HepG2 (cell line): Measurements from ENCODE around the gene IP6K3. TPM values are rescaled to one million over a fixed set of nuclear protein-coding genes. Genes with fewer than 3 reads are reported as not detected.

Experiments used
- ETV6 ChIP-seq: sonication (generic); formaldehyde crosslinking; conservative IDR thresholded peaks from 2 replicates; pipeline ENCODE4 v1.4.0; 2020; ENCODE audit warnings: missing genetic modification reagents
- HMGA1 ChIP-seq: sonication (generic); formaldehyde crosslinking; conservative IDR thresholded peaks from 2 replicates; pipeline ENCODE4 v1.4.0; 2020; ENCODE audit warnings: missing genetic modification reagents
- HNRNPLL ChIP-seq: fragments of 200-400 bp; formaldehyde crosslinking; IDR thresholded peaks from 2 replicates; pipeline ENCODE4 v1.6.1; 2017; ENCODE audit warnings: mild to moderate bottlenecking, low read depth, low read length; ENCODE audit not compliant: poor library complexity, severe bottlenecking
- HOXA9 ChIP-seq: sonication (generic); formaldehyde crosslinking; IDR thresholded peaks from 2 replicates; pipeline ENCODE4 v1.8.1; 2022; ENCODE audit warnings: missing genetic modification reagents, mild to moderate bottlenecking, moderate library complexity, borderline replicate concordance
- KDM5A ChIP-seq: fragments of 200-600 bp; sonication (generic); IDR thresholded peaks from 2 replicates; pipeline ENCODE4 v1.7.0; 2018; ENCODE audit warnings: antibody characterized with exemption, mild to moderate bottlenecking, low read length, borderline replicate concordance
- MEF2D ChIP-seq: sonication (generic); formaldehyde crosslinking; IDR thresholded peaks from 2 replicates; pipeline ENCODE4 v1.5.1; 2020; ENCODE audit warnings: mild to moderate bottlenecking, missing genetic modification reagents
- NFE2L1 ChIP-seq: sonication (generic); formaldehyde crosslinking; IDR thresholded peaks from 2 replicates; pipeline ENCODE4 v1.4.0; 2020; ENCODE audit warnings: missing genetic modification reagents, mild to moderate bottlenecking, borderline replicate concordance
- SRSF9 ChIP-seq: fragments of 200-400 bp; formaldehyde crosslinking; IDR thresholded peaks from 2 replicates; pipeline ENCODE4 v1.6.1; 2018; ENCODE audit warnings: borderline replicate concordance, mild to moderate bottlenecking, low read depth, low read length; ENCODE audit not compliant: insufficient read depth, poor library complexity, severe bottlenecking
- ZNF230 ChIP-seq: sonication (generic); formaldehyde crosslinking; IDR thresholded peaks from 2 replicates; pipeline ENCODE4 v1.4.0; 2020; ENCODE audit warnings: mild to moderate bottlenecking, missing genetic modification reagents
- ZNF556 ChIP-seq: sonication (generic); formaldehyde crosslinking; IDR thresholded peaks from 2 replicates; pipeline ENCODE4 v1.4.0; 2020; ENCODE audit warnings: mild to moderate bottlenecking, missing genetic modification reagents, borderline replicate concordance
- polyA plus RNA-seq, 8 experiments: library from polyadenylated mRNA; depleted of rRNA in 3 of 8; stranded (reverse) in 7 of 8; unstranded in 1 of 8; fragments of >200 nt; fragmentation: Illumina TruSeq in 4 of 8; extraction: Trizol in 4 of 8; gene quantifications; 2 replicates each; pipeline versions ENCODE4 v1.2.1 to v1.2.3, GENCODE V29; 2011 to 2016; ENCODE audit warnings: low read depth in 4 of 8, missing spikeins in 1 of 8, mixed read lengths in 1 of 8; ENCODE audit not compliant: insufficient read depth in 1 of 8
- total RNA-seq, 5 experiments: library from RNA; depleted of rRNA; stranded (reverse); fragments of >200 nt; fragmentation: Illumina TruSeq; extraction: Trizol; gene quantifications; 2 replicates each; pipeline ENCODE4 v1.2.3, GENCODE V29; 2016; ENCODE audit warnings: low read depth in 1 of 5
- TF ChIP-seq, protein P1 (sequence below): sonication (generic); formaldehyde crosslinking; IDR thresholded peaks from 2 replicates; pipeline ENCODE4 v1.4.0; 2020; ENCODE audit warnings: mild to moderate bottlenecking, missing genetic modification reagents
- TF ChIP-seq, protein P2 (sequence below): sonication (generic); formaldehyde crosslinking; conservative IDR thresholded peaks from 2 replicates; pipeline ENCODE4 v1.4.0; 2020; ENCODE audit warnings: missing genetic modification reagents
- TF ChIP-seq, protein P3 (sequence below): sonication (generic); formaldehyde crosslinking; IDR thresholded peaks from 2 replicates; pipeline ENCODE4 v1.5.1; 2020; ENCODE audit warnings: mild to moderate bottlenecking, missing genetic modification reagents

The IP6K3 gene
- total and polyA plus RNA-seq, 2 of the 13 experiments (the other 11 are each of a cell fraction or from before 2014, with no cell fraction given) = 0.11 to 0.18 TPM

DNA sequence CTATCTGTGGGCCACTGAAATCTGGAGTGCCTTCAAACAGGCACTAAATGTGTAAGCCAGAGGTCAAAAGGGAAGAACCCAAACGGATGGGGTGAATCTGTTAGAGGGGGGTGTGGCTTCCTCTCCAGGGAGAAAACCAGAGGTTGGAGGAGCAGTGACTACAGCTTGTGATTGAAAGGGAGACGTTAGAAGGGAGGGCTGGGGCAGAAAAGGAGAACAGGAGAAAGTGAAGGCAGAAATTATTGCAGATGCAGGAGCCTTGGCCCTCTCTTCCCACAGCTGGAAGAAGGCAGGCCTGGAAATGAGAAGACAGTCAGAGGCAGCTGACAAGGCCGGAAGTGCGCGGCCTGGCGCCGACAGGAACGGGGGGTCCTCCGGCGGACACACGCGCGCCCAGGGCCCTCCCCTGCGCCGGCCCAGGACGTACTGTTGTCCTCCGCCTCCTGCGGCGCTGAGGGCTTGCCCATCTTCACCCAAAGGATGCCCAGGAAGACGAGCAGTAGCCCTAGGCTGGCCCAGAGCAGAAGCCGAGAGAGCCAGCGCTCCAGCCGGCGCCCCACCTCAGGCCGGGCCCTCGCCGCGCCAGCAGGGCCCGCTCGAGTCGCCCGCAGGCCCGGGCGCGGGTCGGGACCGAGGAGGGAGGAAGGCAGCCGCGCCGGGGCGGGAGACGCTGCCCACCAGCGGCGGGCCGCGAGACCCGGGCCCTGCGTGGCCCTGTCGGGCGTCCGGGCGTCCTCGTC is 41.4 kb upstream of the IP6K3 start (continued):
- TF ChIP-seq, protein P1, sequence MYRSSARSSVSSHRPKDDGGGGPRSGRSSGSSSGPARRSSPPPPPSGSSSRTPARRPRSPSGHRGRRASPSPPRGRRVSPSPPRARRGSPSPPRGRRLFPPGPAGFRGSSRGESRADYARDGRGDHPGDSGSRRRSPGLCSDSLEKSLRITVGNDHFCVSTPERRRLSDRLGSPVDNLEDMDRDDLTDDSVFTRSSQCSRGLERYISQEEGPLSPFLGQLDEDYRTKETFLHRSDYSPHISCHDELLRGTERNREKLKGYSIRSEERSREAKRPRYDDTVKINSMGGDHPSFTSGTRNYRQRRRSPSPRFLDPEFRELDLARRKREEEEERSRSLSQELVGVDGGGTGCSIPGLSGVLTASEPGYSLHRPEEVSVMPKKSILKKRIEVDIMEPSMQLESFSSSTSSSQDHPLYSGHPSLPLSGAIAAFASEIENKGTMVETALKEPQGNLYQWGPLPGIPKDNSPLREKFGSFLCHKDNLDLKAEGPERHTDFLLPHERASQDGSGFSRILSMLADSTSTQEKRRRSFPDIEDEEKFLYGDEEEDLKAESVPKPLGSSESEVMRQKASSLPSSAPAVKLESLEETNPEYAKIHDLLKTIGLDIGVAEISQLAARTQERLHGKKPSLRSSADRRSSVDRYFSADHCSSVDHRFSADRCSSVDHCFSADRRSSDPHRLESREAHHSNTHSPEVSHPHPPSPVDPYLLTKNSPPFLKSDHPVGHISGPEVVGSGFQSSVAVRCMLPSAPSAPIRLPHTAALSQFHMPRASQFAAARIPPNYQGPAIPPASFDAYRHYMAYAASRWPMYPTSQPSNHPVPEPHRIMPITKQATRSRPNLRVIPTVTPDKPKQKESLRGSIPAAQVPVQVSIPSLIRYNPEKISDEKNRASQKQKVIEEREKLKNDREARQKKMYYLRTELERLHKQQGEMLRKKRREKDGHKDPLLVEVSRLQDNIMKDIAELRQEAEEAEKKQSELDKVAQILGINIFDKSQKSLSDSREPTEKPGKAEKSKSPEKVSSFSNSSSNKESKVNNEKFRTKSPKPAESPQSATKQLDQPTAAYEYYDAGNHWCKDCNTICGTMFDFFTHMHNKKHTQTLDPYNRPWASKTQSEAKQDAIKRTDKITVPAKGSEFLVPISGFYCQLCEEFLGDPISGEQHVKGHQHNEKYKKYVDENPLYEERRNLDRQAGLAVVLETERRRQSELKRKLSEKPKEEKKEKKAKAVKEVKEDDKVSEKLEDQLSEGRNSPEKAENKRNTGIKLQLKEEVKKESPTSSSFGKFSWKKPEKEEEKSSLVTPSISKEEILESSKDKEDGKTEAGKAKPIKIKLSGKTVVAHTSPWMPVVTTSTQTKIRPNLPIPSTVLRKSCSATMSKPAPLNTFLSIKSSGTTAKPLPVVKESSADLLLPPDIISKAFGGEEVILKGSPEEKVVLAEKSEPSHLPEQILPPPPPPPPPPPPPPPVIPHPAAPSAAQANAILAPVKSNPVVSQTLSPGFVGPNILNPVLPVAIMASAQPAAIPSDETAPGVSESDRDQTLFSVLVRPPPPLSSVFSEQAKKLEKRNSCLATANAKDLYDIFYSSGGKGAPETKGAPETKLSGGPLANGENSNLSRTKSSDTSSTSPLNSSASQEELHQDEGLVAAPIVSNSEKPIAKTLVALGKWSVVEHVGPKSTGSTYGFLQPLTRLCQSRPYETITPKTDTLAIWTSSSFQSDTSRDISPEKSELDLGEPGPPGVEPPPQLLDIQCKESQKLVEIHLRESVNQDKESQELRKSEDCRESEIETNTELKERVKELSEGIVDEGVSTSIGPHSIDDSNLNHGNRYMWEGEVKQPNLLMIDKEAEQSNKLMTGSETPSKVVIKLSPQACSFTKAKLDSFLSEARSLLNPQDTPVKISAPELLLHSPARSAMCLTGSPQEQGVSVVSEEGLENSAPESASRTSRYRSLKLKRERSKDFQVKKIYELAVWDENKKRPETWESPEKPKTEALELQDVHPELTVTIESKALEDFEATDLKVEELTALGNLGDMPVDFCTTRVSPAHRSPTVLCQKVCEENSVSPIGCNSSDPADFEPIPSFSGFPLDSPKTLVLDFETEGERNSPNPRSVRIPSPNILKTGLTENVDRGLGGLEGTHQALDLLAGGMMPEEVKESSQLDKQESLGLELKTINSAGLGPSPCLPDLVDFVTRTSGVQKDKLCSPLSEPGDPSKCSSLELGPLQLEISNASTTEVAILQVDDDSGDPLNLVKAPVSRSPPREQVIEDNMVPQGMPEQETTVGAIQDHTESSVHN = no peak
- no peak; the same call in 1 of the 2 replicates for TF ChIP-seq KDM5A
- TF ChIP-seq, protein P2, sequence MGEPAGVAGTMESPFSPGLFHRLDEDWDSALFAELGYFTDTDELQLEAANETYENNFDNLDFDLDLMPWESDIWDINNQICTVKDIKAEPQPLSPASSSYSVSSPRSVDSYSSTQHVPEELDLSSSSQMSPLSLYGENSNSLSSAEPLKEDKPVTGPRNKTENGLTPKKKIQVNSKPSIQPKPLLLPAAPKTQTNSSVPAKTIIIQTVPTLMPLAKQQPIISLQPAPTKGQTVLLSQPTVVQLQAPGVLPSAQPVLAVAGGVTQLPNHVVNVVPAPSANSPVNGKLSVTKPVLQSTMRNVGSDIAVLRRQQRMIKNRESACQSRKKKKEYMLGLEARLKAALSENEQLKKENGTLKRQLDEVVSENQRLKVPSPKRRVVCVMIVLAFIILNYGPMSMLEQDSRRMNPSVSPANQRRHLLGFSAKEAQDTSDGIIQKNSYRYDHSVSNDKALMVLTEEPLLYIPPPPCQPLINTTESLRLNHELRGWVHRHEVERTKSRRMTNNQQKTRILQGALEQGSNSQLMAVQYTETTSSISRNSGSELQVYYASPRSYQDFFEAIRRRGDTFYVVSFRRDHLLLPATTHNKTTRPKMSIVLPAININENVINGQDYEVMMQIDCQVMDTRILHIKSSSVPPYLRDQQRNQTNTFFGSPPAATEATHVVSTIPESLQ = no peak
- TF ChIP-seq, protein P3, sequence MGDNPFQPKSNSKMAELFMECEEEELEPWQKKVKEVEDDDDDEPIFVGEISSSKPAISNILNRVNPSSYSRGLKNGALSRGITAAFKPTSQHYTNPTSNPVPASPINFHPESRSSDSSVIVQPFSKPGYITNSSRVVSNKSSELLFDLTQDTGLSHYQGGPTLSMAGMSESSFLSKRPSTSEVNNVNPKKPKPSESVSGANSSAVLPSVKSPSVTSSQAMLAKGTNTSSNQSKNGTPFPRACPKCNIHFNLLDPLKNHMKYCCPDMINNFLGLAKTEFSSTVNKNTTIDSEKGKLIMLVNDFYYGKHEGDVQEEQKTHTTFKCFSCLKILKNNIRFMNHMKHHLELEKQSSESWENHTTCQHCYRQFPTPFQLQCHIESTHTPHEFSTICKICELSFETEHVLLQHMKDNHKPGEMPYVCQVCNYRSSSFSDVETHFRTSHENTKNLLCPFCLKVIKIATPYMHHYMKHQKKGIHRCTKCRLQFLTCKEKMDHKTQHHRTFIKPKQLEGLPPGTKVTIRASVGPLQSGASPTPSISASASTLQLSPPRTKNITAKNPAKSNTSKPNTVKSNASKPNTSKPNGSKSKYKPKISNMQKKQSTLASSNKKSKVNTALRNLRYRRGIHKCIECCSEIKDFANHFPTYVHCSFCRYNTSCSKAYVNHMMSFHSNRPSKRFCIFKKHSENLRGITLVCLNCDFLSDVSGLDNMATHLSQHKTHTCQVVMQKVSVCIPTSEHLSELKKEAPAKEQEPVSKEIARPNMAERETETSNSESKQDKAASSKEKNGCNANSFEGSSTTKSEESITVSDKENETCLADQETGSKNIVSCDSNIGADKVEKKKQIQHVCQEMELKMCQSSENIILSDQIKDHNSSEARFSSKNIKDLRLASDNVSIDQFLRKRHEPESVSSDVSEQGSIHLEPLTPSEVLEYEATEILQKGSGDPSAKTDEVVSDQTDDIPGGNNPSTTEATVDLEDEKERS (CRISPR knock-in tag) = no peak
- no peak for TF ChIP-seq HNRNPLL
- TF ChIP-seq ETV6 = no peak; the same call in 1 of the 2 replicates
- no peak for TF ChIP-seq ZNF230 (CRISPR knock-in tag)
- TF ChIP-seq MEF2D (CRISPR knock-in tag) = no peak
- no peak for TF ChIP-seq NFE2L1 (CRISPR knock-in tag)
- TF ChIP-seq SRSF9 = no peak
- TF ChIP-seq HMGA1 (CRISPR knock-in tag) = no peak
- TF ChIP-seq HOXA9 = no peak
- TF ChIP-seq ZNF556 = no peak
